Astrocyte (in vitro differentiated cells and primary cell): ENCODE measurements around the gene LELP1. TPM values are rescaled to one million over a fixed set of nuclear protein-coding genes. Genes with fewer than 3 reads are reported as not detected.

ENCODE experiments used
- DNase-seq: peaks from one replicate; pipeline ENCODE4 v3.0.0-alpha.2; 2010; ENCODE audit warnings: low read depth
- FAIRE-seq: peaks from 2 replicates; lab custom pipeline; 2011; peaks lifted over from hg19 to GRCh38; lab: Jason Lieb, UNC
- H2AFZ ChIP-seq: 2 replicates; pipeline ENCODE4 v1.6.0; 2012; ENCODE audit warnings: low read depth, low read length, inconsistent platforms
- H3K27ac ChIP-seq: 2 replicates; pipeline ENCODE4 v1.5.1; 2011; ENCODE audit warnings: low read depth, low read length, inconsistent platforms
- H3K27me3 ChIP-seq: 2 replicates; pipeline ENCODE4 v1.6.0; 2011; ENCODE audit warnings: low read length, inconsistent platforms; ENCODE audit not compliant: insufficient read depth
- H3K36me3 ChIP-seq: 2 replicates; pipeline ENCODE4 v1.5.1; 2011; ENCODE audit warnings: low read length, inconsistent platforms; ENCODE audit not compliant: insufficient read depth
- H3K4me1 ChIP-seq: 2 replicates; pipeline ENCODE4 v1.5.1; 2011; ENCODE audit warnings: low read length, inconsistent platforms; ENCODE audit not compliant: insufficient read depth
- H3K4me2 ChIP-seq: 2 replicates; pipeline ENCODE4 v1.6.0; 2012; ENCODE audit warnings: low read length, inconsistent platforms
- H3K4me3 ChIP-seq: 2 replicates; pipeline ENCODE4 v1.5.1; 2011; ENCODE audit warnings: low read depth, mild to moderate bottlenecking, low read length, inconsistent platforms; ENCODE audit not compliant: insufficient read depth
- H3K79me2 ChIP-seq: 2 replicates; pipeline ENCODE4 v1.6.0; 2012; ENCODE audit warnings: mild to moderate bottlenecking, low read length, inconsistent platforms; ENCODE audit not compliant: insufficient read depth
- H3K9ac ChIP-seq: 2 replicates; pipeline ENCODE4 v1.6.0; 2012; ENCODE audit warnings: mild to moderate bottlenecking, low read length, inconsistent platforms
- H3K9me3 ChIP-seq: 2 replicates; pipeline ENCODE4 v1.5.1; 2012; ENCODE audit warnings: low read depth, mild to moderate bottlenecking, low read length, inconsistent platforms; ENCODE audit not compliant: insufficient read depth
- H4K20me1 ChIP-seq: 2 replicates; pipeline ENCODE4 v1.6.0; 2012; ENCODE audit warnings: low read length, inconsistent platforms; ENCODE audit not compliant: insufficient read depth
- H3K27ac Mint-ChIP-seq: one replicate; pipeline ENCODE4 v1.8.0; 2021; ENCODE audit warnings: mild to moderate bottlenecking, mixed read lengths; ENCODE audit not compliant: unreplicated experiment
- H3K27me3 Mint-ChIP-seq: one replicate; pipeline ENCODE4 v1.8.0; 2021; ENCODE audit warnings: low read depth, mixed read lengths; ENCODE audit not compliant: unreplicated experiment
- H3K36me3 Mint-ChIP-seq: one replicate; pipeline ENCODE4 v1.8.0; 2021; ENCODE audit warnings: low read depth, mixed read lengths; ENCODE audit not compliant: unreplicated experiment
- H3K4me1 Mint-ChIP-seq: one replicate; pipeline ENCODE4 v1.8.0; 2021; ENCODE audit warnings: low read depth, mixed read lengths; ENCODE audit not compliant: unreplicated experiment
- H3K4me3 Mint-ChIP-seq: one replicate; pipeline ENCODE4 v1.8.0; 2021; ENCODE audit warnings: mild to moderate bottlenecking, moderate library complexity, mixed read lengths; ENCODE audit not compliant: unreplicated experiment
- H3K9me3 Mint-ChIP-seq: one replicate; pipeline ENCODE4 v1.8.0; 2021; ENCODE audit warnings: mild to moderate bottlenecking, mixed read lengths; ENCODE audit not compliant: unreplicated experiment
- CTCF ChIP-seq: IDR thresholded peaks from 2 replicates; pipeline ENCODE4 v1.5.1; 2011; ENCODE audit warnings: low read depth, mild to moderate bottlenecking, inconsistent platforms, low read length, moderate library complexity; ENCODE audit not compliant: insufficient read depth
- EZH2 ChIP-seq: IDR thresholded peaks from 2 replicates; pipeline ENCODE4 v1.6.1; 2012; ENCODE audit warnings: mild to moderate bottlenecking, low read length, inconsistent platforms; ENCODE audit not compliant: insufficient read depth
- total RNA-seq: library from RNA; stranded (reverse); gene quantifications from 2 replicates; pipeline ENCODE4 v1.2.1, GENCODE V29; 2021

The LELP1 gene
- total RNA-seq, 1 donor from 2014 or later: not detected

DNA sequence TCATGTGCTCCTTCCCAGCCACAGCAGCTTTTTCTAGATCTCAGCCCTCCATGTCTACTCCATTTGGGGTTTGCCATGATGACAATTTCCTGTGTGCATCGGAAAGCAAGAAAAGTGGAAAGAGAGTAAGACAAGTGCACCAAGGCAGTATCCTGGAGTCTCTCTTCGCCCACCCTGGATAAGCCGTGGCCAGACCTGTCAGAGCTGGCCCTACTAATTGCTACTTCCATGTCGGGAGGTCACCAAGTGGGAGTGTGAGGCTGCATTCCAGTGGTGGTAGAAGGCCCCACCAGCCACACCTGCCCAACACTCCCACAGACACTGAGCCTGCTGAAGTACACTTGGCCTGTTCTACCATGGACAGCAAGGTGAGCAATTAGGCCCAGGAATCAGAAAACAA is 42.2 kb downstream of the LELP1 start:
- Mint-ChIP-seq H3K27ac (no peak overlapping the region), H3K36me3 (no peaks in the 10 kb centered on the region), H3K4me1 (no peaks in the 10 kb centered on the region), H3K4me3 (no peak overlapping the region), H3K9me3 (no peaks in the 10 kb centered on the region), H3K27me3 (peaks cover 7% of the 10 kb centered on the region)
- no peak overlapping the region for H3K4me3 ChIP-seq
- no peaks in the 10 kb centered on the region for H3K36me3 ChIP-seq
- no peak overlapping the region for H3K9ac ChIP-seq
- TF ChIP-seq EZH2: no peak
- no peak for TF ChIP-seq CTCF
- no peak overlapping the region for H3K4me2 ChIP-seq
- H3K27ac ChIP-seq: no peak overlapping the region
- H3K4me1 ChIP-seq: no peaks in the 10 kb centered on the region
- DNase-seq: no peak
- H3K9me3 ChIP-seq: no peaks in the 10 kb centered on the region
- no peak overlapping the region for H2AFZ ChIP-seq
- no peak for FAIRE-seq
- H3K79me2 ChIP-seq: no peaks in the 10 kb centered on the region
- H3K27me3 ChIP-seq: no peaks in the 10 kb centered on the region
- no peaks in the 10 kb centered on the region for H4K20me1 ChIP-seq

DNA sequence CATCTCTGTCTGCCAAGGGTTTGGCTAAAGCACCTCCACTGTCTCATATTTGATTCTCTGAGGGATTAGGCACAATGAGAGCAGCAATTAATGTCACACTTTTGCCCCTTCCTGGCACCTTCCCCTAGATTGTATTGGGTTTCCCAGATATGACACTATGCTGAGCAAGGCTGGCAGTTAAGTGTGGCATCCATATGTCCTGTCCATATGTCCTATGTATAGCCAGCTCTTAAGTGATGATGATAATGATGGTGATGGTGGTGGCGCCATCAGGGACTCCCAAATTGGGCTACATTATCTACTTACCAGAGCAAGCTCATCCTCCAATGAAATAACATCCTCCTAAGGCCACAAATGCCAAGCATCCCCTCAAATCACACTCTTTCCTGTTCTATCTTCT is 42.8 kb downstream of the LELP1 start:
- Histone ChIP-seq H3K27me3 (no peaks in the 10 kb centered on the region), H2AFZ (no peak overlapping the region), H3K27ac (no peak overlapping the region), H3K4me1 (no peaks in the 10 kb centered on the region), H3K9ac (no peak overlapping the region), H3K4me3 (no peak overlapping the region), H3K79me2 (no peaks in the 10 kb centered on the region), H3K4me2 (no peak overlapping the region), H3K36me3 (no peaks in the 10 kb centered on the region), H3K9me3 (no peaks in the 10 kb centered on the region), H4K20me1 (no peaks in the 10 kb centered on the region)
- Mint-ChIP-seq H3K27me3 (peaks cover 7% of the 10 kb centered on the region), H3K27ac (no peak overlapping the region), H3K4me3 (no peak overlapping the region), H3K4me1 (no peaks in the 10 kb centered on the region), H3K36me3 (no peaks in the 10 kb centered on the region), H3K9me3 (no peaks in the 10 kb centered on the region)
- no peak for TF ChIP-seq CTCF
- TF ChIP-seq EZH2: no peak
- DNase-seq (no peak), FAIRE-seq (no peak)

DNA sequence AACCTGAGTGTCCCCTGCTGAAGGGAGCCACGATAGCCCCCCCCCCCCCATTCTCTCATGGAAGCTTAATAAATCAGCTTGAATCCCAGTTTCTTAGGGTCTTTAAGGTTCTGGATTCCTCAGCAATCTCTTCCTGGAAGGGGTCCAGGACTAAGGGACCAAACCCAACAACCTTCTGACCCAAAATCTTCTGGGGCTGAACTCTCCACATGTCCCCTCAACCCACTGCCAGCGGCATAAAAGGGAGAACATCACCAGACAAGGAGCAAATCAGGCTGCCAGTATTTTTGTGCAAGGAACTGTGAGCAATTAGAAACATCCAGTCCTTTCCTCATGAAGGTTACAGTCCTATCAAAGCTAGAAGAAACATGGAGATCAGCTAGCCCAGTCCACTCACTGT is 43.6 kb downstream of the LELP1 start:
- no peak for DNase-seq
- Histone ChIP-seq H3K79me2 (no peaks in the 10 kb centered on the region), H3K4me2 (no peak overlapping the region), H3K4me1 (no peaks in the 10 kb centered on the region), H3K27me3 (no peaks in the 10 kb centered on the region), H3K9ac (no peak overlapping the region), H4K20me1 (no peaks in the 10 kb centered on the region), H3K9me3 (no peaks in the 10 kb centered on the region), H3K27ac (no peak overlapping the region), H2AFZ (no peak overlapping the region), H3K4me3 (no peak overlapping the region), H3K36me3 (no peaks in the 10 kb centered on the region)
- H3K4me1 Mint-ChIP-seq: no peaks in the 10 kb centered on the region
- peaks cover 7% of the 10 kb centered on the region for H3K27me3 Mint-ChIP-seq
- no peak for TF ChIP-seq EZH2
- no peak overlapping the region for H3K4me3 Mint-ChIP-seq
- H3K36me3 Mint-ChIP-seq: no peaks in the 10 kb centered on the region
- no peak overlapping the region for H3K27ac Mint-ChIP-seq
- H3K9me3 Mint-ChIP-seq: no peaks in the 10 kb centered on the region
- FAIRE-seq: no peak
